CD4-positive, alpha-beta T cell (primary cell): ENCODE measurements around the gene B3GNT2. TPM values are rescaled to one million over a fixed set of nuclear protein-coding genes. Genes with fewer than 3 reads are reported as not detected.
"Not testable (repeated sequence)": the region's sequence is repeated elsewhere in the genome, so short reads cannot be mapped to it uniquely, and the experiment has no call there.

Source experiments
- ATAC-seq: fragments of 200-7000 bp; cut with Tn5 transposase; one replicate; pipeline ENCODE4 v1.10.0; 2022; ENCODE audit warnings: mild to moderate bottlenecking; ENCODE audit not compliant: poor library complexity
- CTCF ChIA-PET: fragments of 350-600 bp; sonication (Branson Sonifier 250); formaldehyde crosslinking; loops from one replicate; lab custom pipeline; 2021; ENCODE audit warnings: antibody characterized with exemption, inconsistent platforms; lab: Charles Lee
- POLR2A ChIA-PET: fragments of 350-600 bp; sonication (Branson Sonifier 250); formaldehyde crosslinking; loops from one replicate; lab custom pipeline; 2021; ENCODE audit warnings: antibody characterized with exemption, inconsistent platforms; lab: Charles Lee
- DNase-seq, 14 experiments: peaks; one replicate each; pipeline ENCODE4 v3.0.0-alpha.2; 2013 to 2020; ENCODE audit warnings: mixed read lengths in 2 of 14
- H3K27ac ChIP-seq, 2 donors: one replicate each; pipeline versions ENCODE4 v1.5.1 to v1.7.0; 2013; ENCODE audit warnings: low read length in 2 of 2, low read depth in 1 of 2, mild to moderate bottlenecking in 1 of 2
- H3K27me3 ChIP-seq, 2 experiments: 1 replicate in 1 of 2; 2 replicates in 1 of 2; pipeline versions ENCODE4 v1.6.1 to v1.7.0; 2013; ENCODE audit warnings: low read length in 2 of 2, control low read depth in 1 of 2, mild to moderate bottlenecking in 1 of 2, moderate library complexity in 1 of 2; ENCODE audit not compliant: insufficient read depth in 2 of 2, control insufficient read depth in 1 of 2
- H3K36me3 ChIP-seq: one replicate; pipeline ENCODE4 v1.6.1; 2013; ENCODE audit warnings: low read length, control low read depth; ENCODE audit not compliant: insufficient read depth
- H3K4me1 ChIP-seq: one replicate; pipeline ENCODE4 v1.6.1; 2013; ENCODE audit warnings: low read length, control low read depth; ENCODE audit not compliant: insufficient read depth
- H3K4me3 ChIP-seq: one replicate; pipeline ENCODE4 v1.5.1; 2013; ENCODE audit warnings: mild to moderate bottlenecking, low read length, moderate library complexity
- H3K9me3 ChIP-seq, 2 experiments: 1 replicate in 1 of 2; 2 replicates in 1 of 2; pipeline versions ENCODE4 v1.6.1 to v1.7.0; 2013; ENCODE audit warnings: low read length in 2 of 2, mild to moderate bottlenecking in 2 of 2, control low read depth in 1 of 2, moderate library complexity in 1 of 2; ENCODE audit not compliant: control insufficient read depth in 1 of 2, insufficient read depth in 1 of 2
- H3K27ac Mint-ChIP-seq: one replicate; pipeline ENCODE4 v1.8.0; 2020; ENCODE audit warnings: mixed read lengths
- H3K27me3 Mint-ChIP-seq: one replicate; pipeline ENCODE4 v1.8.0; 2021; ENCODE audit warnings: mixed read lengths
- H3K36me3 Mint-ChIP-seq: one replicate; pipeline ENCODE4 v1.8.0; 2021; ENCODE audit warnings: low read depth, mixed read lengths
- H3K4me1 Mint-ChIP-seq: one replicate; pipeline ENCODE4 v1.8.0; 2021; ENCODE audit warnings: low read depth, mixed read lengths
- H3K4me3 Mint-ChIP-seq: one replicate; pipeline ENCODE4 v1.8.0; 2020; ENCODE audit warnings: mild to moderate bottlenecking, mixed read lengths
- H3K9me3 Mint-ChIP-seq: one replicate; pipeline ENCODE4 v1.8.0; 2020; ENCODE audit warnings: mixed read lengths
- intact Hi-C, 2 experiments: fragments of 100-400 bp; cut with DNase I in 1 of 2; cut with micrococcal nuclease in 1 of 2; formaldehyde crosslinking; loops; one replicate each; pipeline versions ENCODE4 v1.15.1 to v1.9.0; 2023 to 2025; cut with DNase I, micrococcal nuclease
- total RNA-seq, 174 experiments: library from RNA in 2 of 174; stranded (reverse) in 2 of 174; gene quantifications; one replicate each; pipeline ENCODE4 v1.2.3 and lab custom pipeline; 2021 to 2026
- TF ChIP-seq, protein P1 (sequence below): fragments of 200-600 bp; IDR thresholded peaks from one replicate; pipeline ENCODE4 v1.8.0; 2022; ENCODE audit warnings: antibody characterized with exemption, mild to moderate bottlenecking

B3GNT2 gene
- total RNA-seq, 2 experiments from 2014 or later: 47.7 TPM

DNA sequence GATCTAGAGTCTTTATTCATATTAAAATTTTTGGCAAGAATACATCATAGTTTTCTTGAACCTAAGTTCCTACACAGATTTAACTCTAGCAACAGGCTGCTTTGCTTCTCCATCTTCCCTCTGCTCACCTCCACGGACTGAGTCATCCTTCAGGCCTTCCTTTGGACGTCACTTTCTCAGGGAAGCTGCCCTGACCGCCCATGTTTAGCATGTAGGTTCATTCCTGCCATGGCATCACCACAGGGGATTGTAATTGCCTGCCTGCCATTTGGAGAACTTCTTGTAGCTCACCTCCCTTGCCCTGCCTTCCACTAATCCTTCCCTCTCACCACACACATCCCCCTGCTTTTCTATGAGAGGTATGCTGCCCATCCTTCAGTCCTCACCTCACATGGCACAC is 43.9 kb upstream of the B3GNT2 start:
- CTCF ChIA-PET: no interaction called here
- H3K27ac Mint-ChIP-seq: no peak overlapping the region

DNA sequence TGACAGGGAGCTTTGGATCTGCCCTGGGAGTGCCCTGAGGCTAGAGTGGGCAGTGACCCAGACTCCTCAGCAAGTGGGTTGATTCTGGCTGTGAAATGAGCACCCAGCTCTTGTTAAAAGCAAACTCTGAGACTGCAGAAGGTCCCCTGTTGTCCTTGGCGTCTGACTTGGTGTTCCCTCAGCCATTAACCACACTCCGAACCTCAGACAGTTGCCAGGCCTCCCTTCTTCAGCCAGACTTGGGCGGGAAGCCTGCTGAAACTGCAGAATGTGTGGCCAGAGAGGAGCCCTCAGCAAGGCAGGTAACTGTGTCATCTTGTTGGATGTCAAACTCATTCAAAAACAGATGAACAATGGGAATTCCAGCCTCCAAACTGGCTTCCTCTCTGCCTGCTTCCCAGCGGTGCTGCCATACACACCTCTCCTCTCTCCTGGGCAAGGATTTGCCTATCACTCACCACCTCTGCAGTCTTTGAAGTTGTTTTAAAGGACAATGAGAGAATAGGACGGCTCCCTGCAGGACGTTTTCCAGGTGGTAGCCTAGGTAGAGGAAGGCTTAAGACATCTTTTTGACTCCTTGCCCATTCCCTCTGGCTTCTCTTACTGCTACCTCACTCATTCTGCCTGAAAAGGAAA is 38.9 kb upstream of the B3GNT2 start:
- Mint-ChIP-seq H3K9me3 (peaks cover 6% of the 10 kb centered on the region), H3K4me1 (no peaks in the 10 kb centered on the region), H3K36me3 (no peaks in the 10 kb centered on the region), H3K27ac (no peak overlapping the region), H3K4me3 (no peak overlapping the region), H3K27me3 (no peaks in the 10 kb centered on the region)
- no peak for ATAC-seq
- TF ChIP-seq, protein P1, sequence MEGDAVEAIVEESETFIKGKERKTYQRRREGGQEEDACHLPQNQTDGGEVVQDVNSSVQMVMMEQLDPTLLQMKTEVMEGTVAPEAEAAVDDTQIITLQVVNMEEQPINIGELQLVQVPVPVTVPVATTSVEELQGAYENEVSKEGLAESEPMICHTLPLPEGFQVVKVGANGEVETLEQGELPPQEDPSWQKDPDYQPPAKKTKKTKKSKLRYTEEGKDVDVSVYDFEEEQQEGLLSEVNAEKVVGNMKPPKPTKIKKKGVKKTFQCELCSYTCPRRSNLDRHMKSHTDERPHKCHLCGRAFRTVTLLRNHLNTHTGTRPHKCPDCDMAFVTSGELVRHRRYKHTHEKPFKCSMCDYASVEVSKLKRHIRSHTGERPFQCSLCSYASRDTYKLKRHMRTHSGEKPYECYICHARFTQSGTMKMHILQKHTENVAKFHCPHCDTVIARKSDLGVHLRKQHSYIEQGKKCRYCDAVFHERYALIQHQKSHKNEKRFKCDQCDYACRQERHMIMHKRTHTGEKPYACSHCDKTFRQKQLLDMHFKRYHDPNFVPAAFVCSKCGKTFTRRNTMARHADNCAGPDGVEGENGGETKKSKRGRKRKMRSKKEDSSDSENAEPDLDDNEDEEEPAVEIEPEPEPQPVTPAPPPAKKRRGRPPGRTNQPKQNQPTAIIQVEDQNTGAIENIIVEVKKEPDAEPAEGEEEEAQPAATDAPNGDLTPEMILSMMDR: no peak
- Histone ChIP-seq H3K36me3 (no peaks in the 10 kb centered on the region), H3K27ac (no peak overlapping the region), H3K27me3 (no peaks in the 10 kb centered on the region), H3K4me1 (no peaks in the 10 kb centered on the region), H3K9me3 (peaks cover 0 to 10% of the 10 kb centered on the region in 2 experiments), H3K4me3 (no peak overlapping the region)
- intact Hi-C loops: no loop called here
- no peak for DNase-seq
- POLR2A ChIA-PET: no interaction called here
- CTCF ChIA-PET: no interaction called here

More for the DNA sequence above, 43.9 kb upstream of the B3GNT2 start:
- H3K27me3 Mint-ChIP-seq: no peaks in the 10 kb centered on the region
- H3K36me3 Mint-ChIP-seq: no peaks in the 10 kb centered on the region
- DNase-seq: no peak
- Histone ChIP-seq H3K27me3 (no peaks in the 10 kb centered on the region), H3K36me3 (no peaks in the 10 kb centered on the region), H3K9me3 (peaks cover 0 to 10% of the 10 kb centered on the region in 2 experiments), H3K4me3 (no peak overlapping the region), H3K27ac (no peak overlapping the region), H3K4me1 (no peaks in the 10 kb centered on the region)
- TF ChIP-seq, protein P1: no peak
- POLR2A ChIA-PET: no interaction called here
- peaks cover 6% of the 10 kb centered on the region for H3K9me3 Mint-ChIP-seq
- ATAC-seq: no peak
- H3K4me1 Mint-ChIP-seq: peaks cover under 1% of the 10 kb centered on the region
- no peak overlapping the region for H3K4me3 Mint-ChIP-seq
- intact Hi-C loops: no loop called here

DNA sequence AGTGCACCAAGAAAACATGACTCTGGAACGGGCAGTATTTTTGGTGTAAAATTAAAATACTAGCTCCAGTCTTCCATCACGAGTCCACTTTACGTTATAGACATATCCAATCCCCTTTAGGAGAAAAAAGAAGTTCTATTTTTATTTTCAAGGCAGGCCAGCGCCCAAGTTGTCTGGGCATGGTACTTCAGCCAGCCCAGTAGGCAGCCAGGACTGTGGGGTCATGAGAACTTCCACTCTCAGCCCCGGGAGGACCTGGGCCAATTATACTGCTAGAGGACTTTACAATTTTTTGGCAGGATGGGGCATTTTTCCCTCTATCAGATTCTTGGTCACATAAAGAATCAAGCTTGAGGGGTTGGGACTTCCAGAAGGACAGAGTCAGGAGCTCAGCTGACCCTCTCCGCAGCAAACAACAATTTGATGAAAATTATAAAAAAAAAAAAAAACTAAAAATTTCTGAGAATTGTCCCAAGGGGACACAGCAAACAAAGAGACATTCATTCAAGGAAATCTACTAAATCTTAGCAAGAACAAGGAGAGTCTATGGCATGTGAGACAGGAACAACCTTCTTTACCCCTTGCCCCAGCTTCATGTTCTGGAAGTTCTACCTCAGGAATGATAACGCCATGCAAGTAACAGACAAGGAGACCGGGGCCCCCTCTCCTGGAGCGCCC is 37.3 kb upstream of the B3GNT2 start:
- TF ChIP-seq, protein P1: no peak
- Mint-ChIP-seq H3K27me3 (no peaks in the 10 kb centered on the region), H3K4me3 (no peak overlapping the region), H3K27ac (no peak overlapping the region), H3K36me3 (no peaks in the 10 kb centered on the region), H3K4me1 (no peaks in the 10 kb centered on the region), H3K9me3 (peaks cover 6% of the 10 kb centered on the region)
- Histone ChIP-seq H3K27me3 (no peaks in the 10 kb centered on the region), H3K4me3 (no peak overlapping the region), H3K4me1 (no peaks in the 10 kb centered on the region), H3K27ac (no peak overlapping the region), H3K36me3 (no peaks in the 10 kb centered on the region), H3K9me3 (peaks cover 0 to 10% of the 10 kb centered on the region in 2 experiments)
- intact Hi-C loops: no loop called here
- DNase-seq: no peak
- ATAC-seq: no peak
- CTCF ChIA-PET: no interaction called here
- POLR2A ChIA-PET: no interaction called here

DNA sequence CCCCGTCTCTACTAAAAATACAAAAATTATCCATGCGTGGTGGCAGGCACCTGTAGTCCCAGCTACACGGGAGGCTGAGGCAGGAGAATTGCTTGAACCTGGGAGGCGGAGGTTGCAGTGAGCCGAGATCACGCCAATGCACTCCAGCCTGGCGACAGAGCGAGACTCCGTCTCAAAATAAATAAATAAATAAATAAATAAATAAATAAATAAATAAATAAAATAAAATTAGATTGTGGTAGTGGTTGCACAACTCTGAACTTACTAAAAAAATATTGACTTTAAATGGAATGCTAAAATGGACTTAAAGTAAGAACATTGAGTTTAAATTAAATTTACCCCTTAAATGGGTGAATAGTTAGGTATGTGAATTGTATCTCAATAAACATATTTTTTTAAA is 35.2 kb upstream of the B3GNT2 start:
- H3K4me3 Mint-ChIP-seq, H3K27me3 ChIP-seq, H3K36me3 Mint-ChIP-seq, H3K9me3 ChIP-seq, H3K4me3 ChIP-seq, H3K4me1 Mint-ChIP-seq, POLR2A ChIA-PET, H3K4me1 ChIP-seq, H3K36me3 ChIP-seq, H3K9me3 Mint-ChIP-seq, ATAC-seq, H3K27me3 Mint-ChIP-seq, intact Hi-C loops, H3K27ac Mint-ChIP-seq, H3K27ac ChIP-seq, CTCF ChIA-PET, DNase-seq: not testable (repeated sequence)
